Esophagus squamous epithelium (tissue), 5 donors: ENCODE data around the gene CASTOR1. TPM values are rescaled to one million over a fixed set of nuclear protein-coding genes. Genes with fewer than 3 reads are reported as not detected.

Experiments
- DNase-seq: peaks from one replicate; lab custom pipeline; 2025; lab: John Stamatoyannopoulos, UW
- H3K27ac ChIP-seq, 4 donors: fragments of 200-600 bp; sonication (generic); one replicate each; pipeline ENCODE4 v1.5.1; 2016 to 2019; ENCODE audit warnings: mild to moderate bottlenecking in 1 of 4
- H3K27me3 ChIP-seq, 4 donors: fragments of 200-600 bp; sonication (generic); 1 replicate in 3 of 4; 2 replicates in 1 of 4; pipeline versions ENCODE4 v1.5.1 to v1.6.0; 2017 to 2021; ENCODE audit warnings: antibody characterized with exemption in 1 of 4
- H3K36me3 ChIP-seq, 3 donors: fragments of 200-600 bp; sonication (generic); one replicate each; pipeline ENCODE4 v1.5.1; 2016 to 2019
- H3K4me1 ChIP-seq, 3 donors: fragments of 200-600 bp; sonication (generic); one replicate each; pipeline ENCODE4 v1.5.1; 2017 to 2019
- H3K4me3 ChIP-seq, 4 donors: fragments of 200-600 bp; sonication (generic); 1 replicate in 3 of 4; 2 replicates in 1 of 4; pipeline ENCODE4 v1.5.1; 2016 to 2019; ENCODE audit warnings: mild to moderate bottlenecking in 2 of 4, moderate library complexity in 1 of 4
- H3K9me3 ChIP-seq, 3 donors: fragments of 200-600 bp; sonication (generic); one replicate each; pipeline ENCODE4 v1.5.1; 2016 to 2019
- POLR2A ChIP-seq, 4 donors: fragments of 450-650 bp; IDR thresholded peaks; one replicate each; pipeline ENCODE4 v1.6.1; 2017; ENCODE audit warnings: antibody characterized with exemption in 4 of 4, mild to moderate bottlenecking in 4 of 4, moderate library complexity in 3 of 4
- WGBS, 2 donors: methylation state at CpG; one replicate each; pipeline ENCODE4 v1.1.5; 2018; 5-methylcytosine and 5-hydroxymethylcytosine counted together
- intact Hi-C: fragments of 100-400 bp; cut with DNase I; formaldehyde crosslinking; loops from one replicate; pipeline ENCODE4 v1.15.0; 2022
- total RNA-seq, 4 donors: library from RNA; depleted of rRNA; stranded (reverse); fragments of >200 nt; gene quantifications; one replicate each; pipeline ENCODE4 v1.1.0, GENCODE V29; 2016
- TF ChIP-seq, protein P1 (sequence below), 6 experiments: fragments of 450-650 bp in 4 of 6; fragments of 200-600 bp in 2 of 6; sonication (generic) in 2 of 6; IDR thresholded peaks; one replicate each; pipeline ENCODE4 v1.5.1; 2016 to 2019; ENCODE audit warnings: antibody characterized with exemption in 6 of 6, mild to moderate bottlenecking in 4 of 6, moderate library complexity in 4 of 6
- donor health status: DM: yes; HTN: yes; CAD: no.

Gene CASTOR1
- total RNA-seq, 4 donors from 2014 or later, result 18.9 to 76.4 (median 40.7) TPM

DNA sequence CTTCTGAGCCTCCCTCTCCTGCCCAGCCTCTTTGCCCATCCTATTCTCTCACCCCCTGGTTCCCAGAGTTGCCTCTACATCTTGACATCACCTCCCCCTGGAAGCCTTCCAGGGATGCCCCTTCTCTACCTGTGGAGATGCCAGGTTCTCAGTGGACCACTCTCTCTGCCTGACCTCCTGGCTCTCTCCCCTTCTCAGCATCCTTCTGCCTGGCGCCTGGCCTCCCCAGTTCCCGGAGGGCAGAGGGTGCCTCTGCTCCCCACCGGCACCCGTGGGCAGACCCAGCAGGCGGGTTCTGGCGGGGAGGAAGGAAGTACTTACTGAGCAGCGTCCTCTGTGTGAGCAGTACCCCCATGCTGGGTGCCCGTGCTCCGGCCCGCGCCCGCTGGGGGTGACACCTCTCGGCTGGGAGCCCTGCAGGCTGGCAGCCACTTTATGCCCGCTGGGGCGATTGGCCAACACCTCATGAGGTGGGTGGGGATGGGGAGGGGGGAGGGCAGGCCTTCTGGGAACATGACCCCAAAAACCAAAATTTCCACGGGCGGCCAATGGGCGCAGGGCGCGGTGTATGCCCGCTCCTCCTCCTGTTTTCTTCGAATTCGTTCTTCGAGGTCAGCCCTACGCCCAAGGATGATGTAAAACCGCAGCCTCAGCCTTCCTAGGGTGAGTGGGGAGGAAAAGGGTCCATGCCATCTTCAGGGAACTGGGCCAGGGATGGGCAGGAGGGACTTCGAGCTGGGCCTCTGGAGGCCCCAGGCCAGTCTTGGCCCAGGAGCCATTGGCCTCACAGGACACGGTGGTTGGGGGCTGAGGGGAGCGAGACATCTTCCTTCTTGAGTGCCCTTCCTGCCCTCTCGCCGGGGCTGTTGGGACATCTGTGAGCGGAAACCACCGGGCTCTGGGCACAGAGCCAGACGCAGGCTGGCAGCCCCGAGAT is 22.6 kb downstream of the CASTOR1 start, which contains the start of gene OSM:
TSS of gene OSM (minus strand) at position 407 of the 937 bp plus-strand sequence. CDS start at position 355, 52 bp downstream.
- Histone ChIP-seq H3K36me3 (no peaks in the 10 kb centered on the region), H3K4me3 (peak within 1 kb of the TSS in 3 of 4 donors; percentile 31 to 50 (median 36)), H3K9me3 (no peaks in the 10 kb centered on the region), H3K27me3 (no peaks in the 10 kb centered on the region), H3K4me1 (peaks cover 16 to 34% (median 17%) of the 10 kb centered on the region in 3 donors), H3K27ac (peak within 1 kb of the TSS; percentile 32 to 82 (median 60))
- no peak for DNase-seq
- TF ChIP-seq, protein P1, sequence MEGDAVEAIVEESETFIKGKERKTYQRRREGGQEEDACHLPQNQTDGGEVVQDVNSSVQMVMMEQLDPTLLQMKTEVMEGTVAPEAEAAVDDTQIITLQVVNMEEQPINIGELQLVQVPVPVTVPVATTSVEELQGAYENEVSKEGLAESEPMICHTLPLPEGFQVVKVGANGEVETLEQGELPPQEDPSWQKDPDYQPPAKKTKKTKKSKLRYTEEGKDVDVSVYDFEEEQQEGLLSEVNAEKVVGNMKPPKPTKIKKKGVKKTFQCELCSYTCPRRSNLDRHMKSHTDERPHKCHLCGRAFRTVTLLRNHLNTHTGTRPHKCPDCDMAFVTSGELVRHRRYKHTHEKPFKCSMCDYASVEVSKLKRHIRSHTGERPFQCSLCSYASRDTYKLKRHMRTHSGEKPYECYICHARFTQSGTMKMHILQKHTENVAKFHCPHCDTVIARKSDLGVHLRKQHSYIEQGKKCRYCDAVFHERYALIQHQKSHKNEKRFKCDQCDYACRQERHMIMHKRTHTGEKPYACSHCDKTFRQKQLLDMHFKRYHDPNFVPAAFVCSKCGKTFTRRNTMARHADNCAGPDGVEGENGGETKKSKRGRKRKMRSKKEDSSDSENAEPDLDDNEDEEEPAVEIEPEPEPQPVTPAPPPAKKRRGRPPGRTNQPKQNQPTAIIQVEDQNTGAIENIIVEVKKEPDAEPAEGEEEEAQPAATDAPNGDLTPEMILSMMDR (IDR thresholded peaks at IDR 0.05), result no peak
- TF ChIP-seq POLR2A (IDR thresholded peaks at IDR 0.05), result peak in 1 of 4 donors; percentile 52
- intact Hi-C loops, result no loop called here
- WGBS, 2 donors, result 67 to 100% methylated on average over 1 to 16 of the region's 35 CpGs

DNA sequence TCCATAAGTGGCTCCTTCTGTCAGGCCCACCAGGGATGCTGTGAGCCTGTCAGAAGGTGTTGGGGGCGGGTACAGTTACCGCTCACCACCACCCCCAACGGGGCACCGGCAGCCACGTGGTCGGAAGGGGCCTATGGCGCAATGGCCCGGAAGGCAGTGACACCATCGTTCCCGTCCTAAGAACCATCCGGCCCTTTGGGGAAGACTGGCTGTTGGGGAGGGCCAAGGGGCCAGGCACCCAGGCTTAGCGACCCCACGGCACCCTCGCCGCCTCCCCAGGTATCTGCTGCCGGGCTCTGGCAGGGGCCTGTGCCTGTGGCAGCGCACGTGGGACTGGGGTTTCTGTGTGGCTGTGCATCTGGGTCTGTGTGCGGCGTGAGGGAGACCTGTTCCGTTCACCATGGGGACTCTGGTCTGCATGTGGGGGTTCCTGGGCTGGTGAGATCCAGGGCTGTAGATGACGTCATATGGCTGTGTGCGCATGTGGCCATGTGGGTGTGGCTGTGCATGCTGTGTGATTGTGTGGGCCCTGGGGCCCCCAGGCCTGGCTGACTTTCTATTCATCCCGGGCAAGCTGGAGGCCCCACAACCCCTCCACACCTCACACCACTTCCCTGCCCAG is 23.4 kb downstream of the CASTOR1 start:
- 37 to 64% methylated on average over 9 to 13 of the region's 24 CpGs for WGBS, 2 donors
- H3K36me3 ChIP-seq, result no peaks in the 10 kb centered on the region
- H3K9me3 ChIP-seq, result no peaks in the 10 kb centered on the region
- intact Hi-C loops, result no loop called here
- H3K4me3 ChIP-seq, result peak overlapping the region in 3 of 4 donors; percentile 31 to 50 (median 36)
- H3K4me1 ChIP-seq, result peaks cover 17 to 37% (median 20%) of the 10 kb centered on the region in 3 donors
- peak; percentile 51 for DNase-seq
- H3K27ac ChIP-seq, result peak overlapping the region; percentile 32 to 82 (median 60)
- H3K27me3 ChIP-seq, result no peaks in the 10 kb centered on the region
- TF ChIP-seq, protein P1 (IDR thresholded peaks at IDR 0.05), result no peak
- TF ChIP-seq POLR2A (IDR thresholded peaks at IDR 0.05), result peak in 1 of 4 donors; percentile 64

DNA sequence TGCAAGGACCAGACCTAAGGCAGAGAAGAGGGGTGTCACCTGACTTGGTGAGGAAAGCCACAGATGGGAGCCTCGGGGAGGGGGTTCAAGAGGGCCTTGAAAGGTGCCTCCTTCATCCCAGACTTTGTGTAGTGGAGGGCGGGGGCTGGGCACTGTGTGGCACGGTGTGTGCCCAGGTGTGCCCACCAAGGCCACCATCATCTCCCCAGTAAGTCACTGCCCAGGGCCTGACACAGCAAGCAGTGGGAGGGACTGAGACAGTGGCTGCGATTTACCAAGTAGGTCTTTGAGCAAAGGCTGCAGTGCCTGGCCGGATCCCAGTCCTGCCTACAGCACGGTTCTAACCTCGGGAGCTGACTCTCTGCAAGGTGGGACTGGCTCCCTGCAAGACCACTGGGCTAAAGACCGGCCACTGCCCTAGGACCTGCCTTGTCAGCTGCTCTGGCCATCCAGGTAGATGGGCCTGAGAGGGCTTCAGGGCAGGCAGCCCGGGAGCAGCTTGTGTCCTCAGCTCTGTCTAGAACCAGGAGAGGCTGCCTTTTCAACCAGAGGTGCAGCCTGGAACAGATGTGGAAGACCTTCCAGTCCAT is 24.1 kb downstream of the CASTOR1 start:
- no peaks in the 10 kb centered on the region for H3K36me3 ChIP-seq
- peaks cover 17 to 37% (median 20%) of the 10 kb centered on the region in 3 donors for H3K4me1 ChIP-seq
- peak overlapping the region in 2 of 4 donors; percentile 49 to 72 for H3K27ac ChIP-seq
- WGBS, 2 donors, result 83 to 89% methylated on average over 2 to 6 of the region's 9 CpGs
- intact Hi-C loops, result no loop called here
- peak overlapping the region in 1 of 4 donors; percentile 50 for H3K4me3 ChIP-seq
- H3K27me3 ChIP-seq, result no peaks in the 10 kb centered on the region
- DNase-seq, result no peak
- TF ChIP-seq, protein P1 (IDR thresholded peaks at IDR 0.05), result no peak
- TF ChIP-seq POLR2A (IDR thresholded peaks at IDR 0.05), result no peak
- no peaks in the 10 kb centered on the region for H3K9me3 ChIP-seq

DNA sequence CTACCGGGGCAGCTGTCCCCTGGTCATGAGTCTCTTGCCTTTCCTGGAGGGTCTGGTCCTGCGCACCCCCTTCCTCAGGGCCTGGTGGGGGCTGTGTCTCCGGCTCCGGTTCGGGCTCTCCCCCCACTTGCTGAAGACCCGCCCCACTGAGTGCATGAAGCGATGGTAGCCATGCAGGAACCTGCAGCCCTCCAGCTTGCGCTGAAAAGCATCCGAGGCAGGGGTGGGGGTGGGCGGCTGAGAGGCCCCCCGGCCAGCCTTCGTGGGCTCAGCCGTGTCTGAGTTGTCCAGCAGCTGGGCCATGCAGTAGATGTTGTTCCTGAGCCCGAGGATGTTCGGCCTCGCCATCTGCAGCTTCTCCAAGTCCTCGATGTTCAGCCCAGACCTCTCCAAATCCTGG is 25.4 kb downstream of the CASTOR1 start:
- WGBS, 2 donors, result no CpG with 5 or more reads among the region's 17 CpGs
- peaks cover 17 to 37% (median 20%) of the 10 kb centered on the region in 3 donors for H3K4me1 ChIP-seq
- no peaks in the 10 kb centered on the region for H3K36me3 ChIP-seq
- DNase-seq, result no peak
- H3K27me3 ChIP-seq, result no peaks in the 10 kb centered on the region
- H3K9me3 ChIP-seq, result no peaks in the 10 kb centered on the region
- no peak overlapping the region for H3K4me3 ChIP-seq
- intact Hi-C loops, result no loop called here
- TF ChIP-seq, protein P1 (IDR thresholded peaks at IDR 0.05), result no peak
- no peak for TF ChIP-seq POLR2A (IDR thresholded peaks at IDR 0.05)
- no peak overlapping the region for H3K27ac ChIP-seq
